Astrocyte of the spinal cord (primary cell): Measurements from ENCODE around the gene RAPSN.

Experiments used
- DNase-seq: peaks from one replicate; pipeline ENCODE4 v3.0.0; 2011; ENCODE audit warnings: low read depth, low spot score
- H3K4me3 ChIP-seq: 2 replicates; pipeline ENCODE4 v1.5.1; 2011; ENCODE audit warnings: low read depth, mild to moderate bottlenecking, low read length, moderate library complexity
- in situ Hi-C: cut with HindIII; loops from 2 replicates; pipeline ENCODE4 v1.10.0; 2017; ENCODE audit warnings: low sequenced_read_pairs
- TF ChIP-seq, protein P1 (sequence below): IDR thresholded peaks from 2 replicates; pipeline ENCODE4 v1.5.1; 2012; ENCODE audit warnings: low read depth, mild to moderate bottlenecking, low read length, inconsistent platforms

Gene RAPSN

DNA sequence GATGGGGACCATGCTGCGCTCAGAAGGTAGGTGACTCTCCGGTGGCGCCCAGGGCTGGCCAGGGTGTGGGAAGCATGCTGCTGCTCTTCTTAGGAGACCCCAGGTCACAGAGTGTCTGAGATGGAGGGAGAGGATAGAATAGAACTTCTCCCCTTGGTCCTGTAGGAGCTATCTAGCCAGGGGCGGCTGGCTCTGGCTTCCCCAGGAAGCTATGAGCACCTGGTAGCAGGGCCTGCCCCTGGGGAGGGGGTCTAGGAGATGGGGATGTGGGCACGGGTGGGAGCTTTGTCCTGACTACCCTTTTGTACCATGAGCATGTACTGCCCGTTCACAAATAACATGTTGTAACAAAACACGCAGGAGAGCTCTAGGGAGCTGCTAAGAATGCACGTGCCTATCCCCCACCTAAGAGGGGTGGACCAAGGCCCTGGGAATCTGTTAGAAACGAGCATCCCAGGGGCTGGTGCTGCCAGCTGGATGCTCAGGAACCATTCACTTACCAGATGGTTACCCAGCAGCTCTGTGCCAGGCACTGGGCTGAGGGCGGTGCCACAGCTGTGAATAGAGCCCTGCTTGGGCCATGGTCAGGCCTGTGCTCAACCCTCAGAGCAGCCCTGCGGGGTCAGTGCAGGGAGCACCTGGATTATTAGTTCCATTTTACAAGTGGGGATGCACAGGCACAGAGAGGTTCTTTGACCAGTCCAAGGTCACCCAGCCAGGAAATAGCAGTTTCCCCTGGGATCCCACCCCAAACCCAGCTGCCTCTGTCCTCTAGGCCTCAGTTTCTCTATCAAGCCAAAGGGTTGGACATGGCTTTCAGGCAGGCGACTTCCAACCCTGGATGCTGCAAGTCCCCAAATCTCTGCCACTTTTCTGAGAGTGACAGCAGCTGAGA is 38.3 kb downstream of the RAPSN start:
- in situ Hi-C loops: no loop called here
- H3K4me3 ChIP-seq: peak overlapping the region; percentile 82
- TF ChIP-seq, protein P1, sequence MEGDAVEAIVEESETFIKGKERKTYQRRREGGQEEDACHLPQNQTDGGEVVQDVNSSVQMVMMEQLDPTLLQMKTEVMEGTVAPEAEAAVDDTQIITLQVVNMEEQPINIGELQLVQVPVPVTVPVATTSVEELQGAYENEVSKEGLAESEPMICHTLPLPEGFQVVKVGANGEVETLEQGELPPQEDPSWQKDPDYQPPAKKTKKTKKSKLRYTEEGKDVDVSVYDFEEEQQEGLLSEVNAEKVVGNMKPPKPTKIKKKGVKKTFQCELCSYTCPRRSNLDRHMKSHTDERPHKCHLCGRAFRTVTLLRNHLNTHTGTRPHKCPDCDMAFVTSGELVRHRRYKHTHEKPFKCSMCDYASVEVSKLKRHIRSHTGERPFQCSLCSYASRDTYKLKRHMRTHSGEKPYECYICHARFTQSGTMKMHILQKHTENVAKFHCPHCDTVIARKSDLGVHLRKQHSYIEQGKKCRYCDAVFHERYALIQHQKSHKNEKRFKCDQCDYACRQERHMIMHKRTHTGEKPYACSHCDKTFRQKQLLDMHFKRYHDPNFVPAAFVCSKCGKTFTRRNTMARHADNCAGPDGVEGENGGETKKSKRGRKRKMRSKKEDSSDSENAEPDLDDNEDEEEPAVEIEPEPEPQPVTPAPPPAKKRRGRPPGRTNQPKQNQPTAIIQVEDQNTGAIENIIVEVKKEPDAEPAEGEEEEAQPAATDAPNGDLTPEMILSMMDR: no peak
- no peak for DNase-seq

- peak overlapping the region; percentile 82 for H3K4me3 ChIP-seq
- in situ Hi-C loops: no loop called here
- DNase-seq: no peak
- TF ChIP-seq, protein P1: no peak
These were observed 39.2 kb downstream of the RAPSN start for GRCh38 chr11:47409440-47410369.

GRCh38 chr11:47408598-47409439 is 40.1 kb downstream of the RAPSN start:
- peak overlapping the region; percentile 82 for H3K4me3 ChIP-seq
- TF ChIP-seq, protein P1: no peak
- in situ Hi-C loops: no loop called here
- DNase-seq: peak; percentile 79

GRCh38 chr11:47407746-47408590 is 41.0 kb downstream of the RAPSN start, which contains the start of gene SLC39A13:
TSS of gene SLC39A13 (plus strand) at chr11:47408590. CDS start at chr11:47410095, 1,505 bp downstream.
- TF ChIP-seq, protein P1: peak; percentile 61
- peak; percentile 97 for DNase-seq
- in situ Hi-C loops: no loop called here
- H3K4me3 ChIP-seq: peak within 1 kb of the TSS; percentile 82

DNA sequence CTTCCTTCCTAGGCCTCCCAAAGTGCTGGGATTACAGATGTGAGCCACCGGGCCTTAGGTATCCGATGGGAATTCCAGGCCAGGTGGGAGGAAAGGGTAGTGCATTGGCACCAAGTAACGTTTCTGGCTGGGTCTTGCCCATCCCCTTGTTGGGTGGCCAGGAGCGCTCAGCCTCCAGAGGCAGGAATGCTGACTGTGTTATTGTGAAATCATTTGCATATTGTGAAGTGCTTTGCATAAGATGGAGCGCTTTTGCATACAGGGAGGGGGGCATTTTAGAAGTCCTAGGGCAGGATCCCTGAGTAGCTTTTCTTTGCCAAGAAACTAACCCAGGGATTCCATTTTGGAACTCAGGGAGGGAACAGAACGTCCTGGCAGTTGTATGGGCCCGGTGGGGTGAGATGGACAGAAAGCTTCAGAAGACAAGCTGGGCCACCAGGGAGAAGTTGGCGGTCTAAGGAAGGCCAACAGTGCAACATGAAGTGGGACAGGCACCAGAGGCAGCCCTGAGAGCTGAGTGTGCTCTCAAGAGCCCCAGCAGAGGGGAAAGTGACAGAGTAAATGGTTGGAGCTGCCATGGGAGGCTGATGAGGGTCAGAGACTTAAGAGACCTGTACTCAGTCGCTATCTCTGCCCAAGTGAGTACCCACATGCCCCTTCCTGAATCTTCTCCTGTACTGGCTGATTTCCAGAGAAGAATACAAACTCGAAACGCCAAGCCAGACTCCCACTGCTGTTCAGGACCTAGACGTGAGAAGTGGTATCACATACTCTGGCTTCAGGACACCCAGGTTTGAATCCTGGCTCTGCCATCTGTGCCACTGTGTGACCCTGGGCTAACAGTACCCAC is 41.8 kb downstream of the RAPSN start:
- no peak for DNase-seq
- in situ Hi-C loops: no loop called here
- TF ChIP-seq, protein P1: no peak
- peak overlapping the region; percentile 61 for H3K4me3 ChIP-seq
